GM12878 (cell line): ENCODE measurements around the gene C8G. TPM values are rescaled to one million over a fixed set of nuclear protein-coding genes. Genes with fewer than 3 reads are reported as not detected.

Experiments
- ATAC-seq: fragments of 200-7000 bp; cut with Tn5 transposase; 3 replicates; pipeline ENCODE4 v1.9.1; 2020; ENCODE audit warnings: mild to moderate bottlenecking, moderate library complexity
- BruUV-seq: library from RNA; stranded (reverse); fragments of 400-500 nt; replicated peaks from 2 replicates; lab custom pipeline; 2021; lab: Mats Ljungman, UMichigan
- CTCF ChIA-PET: fragments of 300-600 bp; sonication (Branson Sonifier 250); formaldehyde crosslinking; extraction: SDS; loops from one replicate; lab custom pipeline; 2021; ENCODE audit warnings: inconsistent platforms; lab: Yijun Ruan, JAX
- POLR2A ChIA-PET: fragments of 350-600 bp; formaldehyde crosslinking; extraction: SDS; loops from one replicate; lab custom pipeline; 2021; ENCODE audit warnings: inconsistent platforms; lab: Charles Lee
- RAD21 ChIA-PET: fragments of 300-600 bp; sonication (Branson Sonifier 250); formaldehyde crosslinking; loops from one replicate; lab custom pipeline; 2023; ENCODE audit warnings: antibody characterized with exemption; ENCODE audit not compliant: unreplicated experiment; lab: Charles Lee
- SMC1A ChIA-PET: fragments of 300-600 bp; sonication (Branson Sonifier 250); formaldehyde crosslinking; loops from one replicate; lab custom pipeline; 2023; ENCODE audit not compliant: unreplicated experiment, uncharacterized antibody; lab: Charles Lee
- DNase-seq: peaks from one replicate; pipeline ENCODE4 v3.0.0-alpha.2; 2011; ENCODE audit warnings: low read depth, low spot score
- FAIRE-seq: peaks from 3 replicates; lab custom pipeline; 2011; peaks lifted over from hg19 to GRCh38; lab: Jason Lieb, UNC
- H2AFZ ChIP-seq: 2 replicates; pipeline ENCODE4 v1.6.0; 2011; ENCODE audit warnings: low read depth, low read length, control low read depth; ENCODE audit not compliant: control insufficient read depth
- H3K27ac ChIP-seq: 2 replicates; pipeline ENCODE4 v1.5.1; 2011; ENCODE audit warnings: control low read depth; ENCODE audit not compliant: control insufficient read depth, insufficient read depth
- H3K27me3 ChIP-seq, 2 experiments: replicated peaks in 1 of 2; 2 replicates each; pipeline versions ENCODE4 v1.6.0 to v1.6.1; 2011; ENCODE audit warnings: low read length in 1 of 2; ENCODE audit not compliant: control insufficient read depth in 2 of 2, insufficient read depth in 2 of 2
- H3K36me3 ChIP-seq, 2 experiments: 2 replicates each; pipeline ENCODE4 v1.5.1; 2011; ENCODE audit warnings: low read length in 1 of 2; ENCODE audit not compliant: control insufficient read depth in 2 of 2, insufficient read depth in 2 of 2
- H3K4me1 ChIP-seq: 2 replicates; pipeline ENCODE4 v1.6.1; 2011; ENCODE audit warnings: mild to moderate bottlenecking, low read length, moderate library complexity, mixed read lengths; ENCODE audit not compliant: control insufficient read depth, insufficient read depth
- H3K4me2 ChIP-seq: 2 replicates; pipeline ENCODE4 v1.6.0; 2011; ENCODE audit warnings: control low read depth; ENCODE audit not compliant: control insufficient read depth, insufficient read depth
- H3K4me3 ChIP-seq: fragments of 200-600 bp; sonication (generic); 2 replicates; pipeline ENCODE4 v1.5.1; 2016
- H3K79me2 ChIP-seq: 2 replicates; pipeline ENCODE4 v1.6.0; 2011; ENCODE audit warnings: low read length; ENCODE audit not compliant: control insufficient read depth, insufficient read depth
- H3K9ac ChIP-seq: 2 replicates; pipeline ENCODE4 v1.8.0; 2011; ENCODE audit warnings: low read length, control low read depth, mixed read lengths; ENCODE audit not compliant: control insufficient read depth, insufficient read depth
- H3K9me3 ChIP-seq: replicated peaks from 3 replicates; pipeline ENCODE4 v1.5.1; 2011; ENCODE audit warnings: mild to moderate bottlenecking, low read length; ENCODE audit not compliant: control insufficient read depth, insufficient read depth
- H4K20me1 ChIP-seq: 2 replicates; pipeline ENCODE4 v1.6.0; 2011; ENCODE audit not compliant: control insufficient read depth, insufficient read depth
- CEBPZ ChIP-seq: fragments of 150-350 bp; IDR thresholded peaks from 2 replicates; pipeline ENCODE4 v1.6.1; 2016; ENCODE audit warnings: low read depth, low read length
- CREB1 ChIP-seq: IDR thresholded peaks from 2 replicates; pipeline ENCODE4 v1.6.1; 2012; ENCODE audit warnings: low read depth, mild to moderate bottlenecking, inconsistent platforms
- DPF2 ChIP-seq: fragments of 450-650 bp; IDR thresholded peaks from 2 replicates; pipeline ENCODE4 v1.6.1; 2017; ENCODE audit warnings: mild to moderate bottlenecking
- FOXM1 ChIP-seq: IDR thresholded peaks from 2 replicates; pipeline ENCODE4 v1.6.1; 2012; ENCODE audit warnings: low read depth, mild to moderate bottlenecking, inconsistent platforms, low read length, moderate library complexity
- KDM1A ChIP-seq: fragments of 200-600 bp; sonication (generic); IDR thresholded peaks from 2 replicates; pipeline ENCODE4 v1.6.1; 2016; ENCODE audit warnings: borderline replicate concordance
- MYC ChIP-seq: IDR thresholded peaks from 2 replicates; pipeline ENCODE4 v1.6.1; 2011; ENCODE audit warnings: mild to moderate bottlenecking, low read length, moderate library complexity, inconsistent platforms; ENCODE audit not compliant: insufficient read depth, insufficient replicate concordance, insufficient read length, severe bottlenecking
- RUNX3 ChIP-seq: IDR thresholded peaks from 2 replicates; pipeline ENCODE4 v1.6.1; 2012; ENCODE audit warnings: low read length, inconsistent platforms
- SMC3 ChIP-seq: IDR thresholded peaks from 2 replicates; pipeline ENCODE4 v1.6.1; 2011; ENCODE audit warnings: low read length, improper control_type of control experiment, borderline replicate concordance
- SREBF2 ChIP-seq: IDR thresholded peaks from 2 replicates; pipeline ENCODE4 v1.6.1; 2012; ENCODE audit warnings: mild to moderate bottlenecking, low read length
- TCF3 ChIP-seq: IDR thresholded peaks from 2 replicates; pipeline ENCODE4 v1.6.1; 2012; ENCODE audit warnings: low read depth, mild to moderate bottlenecking, low read length, borderline replicate concordance; ENCODE audit not compliant: insufficient read depth
- USF1 ChIP-seq: IDR thresholded peaks from 2 replicates; pipeline ENCODE4 v1.6.1; 2011; ENCODE audit warnings: borderline replicate concordance, low read depth, mild to moderate bottlenecking, moderate library complexity, mixed read lengths, low read length; ENCODE audit not compliant: insufficient read depth; ENCODE audit errors: extremely low read length
- ZBTB40 ChIP-seq: fragments of 450-650 bp; IDR thresholded peaks from 2 replicates; pipeline ENCODE4 v1.6.1; 2016; ENCODE audit warnings: mild to moderate bottlenecking, moderate library complexity, borderline replicate concordance
- WGBS: methylation state at CpG from one replicate; pipeline ENCODE4 v1.1.6; 2016; ENCODE audit warnings: low lambda C conversion rate; ENCODE audit not compliant: insufficient replicate concordance, insufficient coverage; ENCODE audit errors: missing lambda C conversion rate; 5-methylcytosine and 5-hydroxymethylcytosine counted together
- in situ Hi-C: fragments of 300-500 bp; cut with MboI; formaldehyde crosslinking; loops from 9 replicates; pipeline ENCODE4 v1.14.3; 2018; ENCODE audit warnings: mixed read lengths
- intact Hi-C: fragments of 100-400 bp; cut with micrococcal nuclease; formaldehyde crosslinking; loops from one replicate; pipeline ENCODE4 v1.14.2; 2022; ENCODE audit not compliant: unreplicated experiment
- polyA plus RNA-seq, 11 experiments: library from polyadenylated mRNA; depleted of rRNA in 4 of 11; unstranded in 6 of 11; stranded (reverse) in 5 of 11; fragments of >200 nt; fragmentation: Nextera tagmentation in 4 of 11; fragmentation: Illumina TruSeq in 1 of 11; extraction: Ambion mirVana in 4 of 11; extraction: Trizol in 1 of 11; gene quantifications; 1 replicate in 1 of 11; 2 replicates in 10 of 11; pipeline versions ENCODE4 v1.2.1 to v1.2.3, GENCODE V29; 2011 to 2016; ENCODE audit warnings: inconsistent platforms in 2 of 11, missing spikeins in 2 of 11, low read depth in 1 of 11
- total RNA-seq, 4 experiments: library from RNA; depleted of rRNA in 3 of 4; stranded (reverse); fragments of >200 nt in 3 of 4; fragmentation: Illumina TruSeq in 1 of 4; extraction: Trizol in 1 of 4; gene quantifications; 2 replicates each; pipeline versions ENCODE4 v1.2.1 to v1.2.3, GENCODE V29; 2013 to 2021

The C8G gene
- total and polyA plus RNA-seq, 10 of the 15 experiments (the other 5 are each of a cell fraction or from before 2014, with no cell fraction given): 0.26 to 0.69 (median 0.50) TPM; not detected in 7

GRCh38 chr9:136902259-136902821, 42.7 kb upstream of the C8G start:
- FAIRE-seq (no peak), ATAC-seq (peak; percentile 90), DNase-seq (peak; percentile 66)
- H3K4me2 ChIP-seq: peak overlapping the region; percentile 83
- WGBS: 12% methylated on average over 15 of the region's 15 CpGs
- SMC1A ChIA-PET: interaction anchor here (0.9 to 7.5 kb wide), 5 partner anchors 17 to 133 kb away, joined by 3 to 70 read pairs (median 3); partner anchors contain the start of gene TRAF2
- H3K79me2 ChIP-seq: peaks cover 34% of the 10 kb centered on the region
- in situ Hi-C loops (no loop called here), intact Hi-C loops (loop anchor here (2.0 kb wide), 1 partner anchor 16 kb away; the partner anchor contains the start of gene TRAF2)
- BruUV-seq: no TSS peak
- no peaks in the 10 kb centered on the region for H3K27me3 ChIP-seq
- POLR2A ChIA-PET: interaction anchor here (0.6 to 3.4 kb wide), 14 partner anchors 9 to 233 kb away, joined by 3 to 41 read pairs (median 4); partner anchors contain the start of genes AJM1, FBXW5, RABL6 and TRAF2
- H3K4me3 ChIP-seq: peak overlapping the region; percentile 24; the same call in 1 of the 2 replicates
- H2AFZ ChIP-seq: no peak overlapping the region
- H3K27ac ChIP-seq: peak overlapping the region; percentile 99
- peaks cover 5% of the 10 kb centered on the region; the same call in 2 of the 3 replicates for H3K9me3 ChIP-seq
- peaks cover 59% of the 10 kb centered on the region for H3K4me1 ChIP-seq
- no peaks in the 10 kb centered on the region for H4K20me1 ChIP-seq
- CTCF ChIA-PET: interaction anchor here (0.6 to 3.1 kb wide), 12 partner anchors 11 to 796 kb away, joined by 3 to 21 read pairs (median 4); partner anchors contain the start of genes AJM1, C8G and TRAF2
- peaks cover 30 to 35% of the 10 kb centered on the region in 2 experiments for H3K36me3 ChIP-seq
- peak overlapping the region; percentile 89 for H3K9ac ChIP-seq
- RAD21 ChIA-PET: interaction anchor here (0.7 to 2.4 kb wide), 8 partner anchors 16 to 136 kb away, joined by 3 to 30 read pairs (median 6); partner anchors contain the start of gene TRAF2
- TF ChIP-seq CEBPZ (no peak), SMC3 (peak; percentile 2; the same call in 1 of the 2 replicates), FOXM1 (peak; percentile 45; the same call in 1 of the 2 replicates), RUNX3 (peak; percentile 22), KDM1A (no peak), MYC (peak; percentile 55), SREBF2 (no peak), DPF2 (peak; percentile 88), TCF3 (no peak; the same call in 1 of the 2 replicates), ZBTB40 (no peak), CREB1 (peak; percentile 47; the same call in 1 of the 2 replicates), USF1 (peak; percentile 49)
